ENCODE data around the gene AQP11.

DNA sequence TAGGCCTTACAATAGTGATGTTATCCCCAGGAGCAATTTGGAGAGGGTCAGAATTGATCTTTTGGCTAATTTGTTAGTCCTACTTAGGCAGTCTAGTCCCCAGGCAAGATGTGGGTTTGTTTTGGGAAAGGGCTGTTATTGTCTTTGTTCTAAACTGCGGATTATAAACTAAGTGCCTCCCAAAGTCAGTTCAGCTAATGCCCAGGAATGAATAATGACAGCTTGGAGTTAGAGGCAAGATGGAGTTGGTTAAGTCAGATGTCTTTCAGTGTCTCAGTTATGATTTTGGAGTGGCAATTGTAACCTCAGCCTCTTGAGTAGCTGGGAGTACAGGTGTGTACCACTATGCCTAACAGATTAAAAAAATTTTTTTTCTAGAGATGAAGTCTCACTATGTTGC, 55.1 kb downstream of the AQP11 start:
- TF ChIP-seq EZH2 (IDR thresholded peaks at IDR 0.05; ENCODE audit: insufficient read depth, poor library complexity, severe bottlenecking) (no peak), EZH2phosphoT487 (IDR thresholded peaks at IDR 0.05; ENCODE audit: insufficient read depth, low read depth) (no peak)
